Lung (tissue), 12 donors: ENCODE results near the gene ZNF580. TPM values are rescaled to one million over a fixed set of nuclear protein-coding genes. Genes with fewer than 3 reads are reported as not detected.

Experiments used
- ATAC-seq: fragments of 200-7000 bp; cut with Tn5 transposase; one replicate; pipeline ENCODE4 v1.9.1; 2020; ENCODE audit warnings: moderate number of reproducible peaks; ENCODE audit not compliant: insufficient read depth, low FRiP score
- DNase-seq, 3 donors: peaks; one replicate each; pipeline ENCODE4 v3.0.0-alpha.2; 2013 to 2017
- H3K27ac ChIP-seq, 2 donors: one replicate each; pipeline ENCODE4 v1.5.1; 2013; ENCODE audit warnings: mild to moderate bottlenecking in 2 of 2, moderate library complexity in 2 of 2, control low read depth in 1 of 2, inconsistent platforms in 1 of 2, low read depth in 1 of 2, low read length in 1 of 2
- H3K27me3 ChIP-seq, 3 donors: one replicate each; pipeline ENCODE4 v1.5.1; 2013; ENCODE audit warnings: low read length in 2 of 3; ENCODE audit not compliant: control insufficient read depth in 3 of 3, insufficient read depth in 3 of 3
- H3K36me3 ChIP-seq, 4 donors: one replicate each; pipeline ENCODE4 v1.5.1; 2013; ENCODE audit warnings: low read length in 4 of 4, mild to moderate bottlenecking in 1 of 4, moderate library complexity in 1 of 4; ENCODE audit not compliant: control insufficient read depth in 4 of 4, insufficient read depth in 4 of 4
- H3K4me1 ChIP-seq, 5 donors: one replicate each; pipeline ENCODE4 v1.5.1; 2013; ENCODE audit warnings: low read length in 5 of 5, mild to moderate bottlenecking in 2 of 5, moderate library complexity in 1 of 5; ENCODE audit not compliant: control insufficient read depth in 5 of 5, insufficient read depth in 5 of 5
- H3K4me3 ChIP-seq: one replicate; pipeline ENCODE4 v1.5.1; 2013; ENCODE audit warnings: mild to moderate bottlenecking, control low read depth, moderate library complexity
- H3K9ac ChIP-seq, 2 donors: one replicate each; pipeline ENCODE4 v1.5.1; 2013; ENCODE audit warnings: low read length in 2 of 2, control low read depth in 1 of 2; ENCODE audit not compliant: insufficient read depth in 1 of 2
- H3K9me3 ChIP-seq, 4 donors: one replicate each; pipeline ENCODE4 v1.5.1; 2013; ENCODE audit warnings: low read length in 3 of 4, mild to moderate bottlenecking in 1 of 4, moderate library complexity in 1 of 4; ENCODE audit not compliant: control insufficient read depth in 4 of 4, insufficient read depth in 3 of 4
- CTCF ChIP-seq: IDR thresholded peaks from 2 replicates; pipeline ENCODE4 v1.5.1; 2012; ENCODE audit warnings: mild to moderate bottlenecking; ENCODE audit errors: control extremely low read depth, extremely low read depth
- WGBS, 2 donors: extraction: QIAGEN DNeasy Blood & Tissue Kit; methylation state at CpG; one replicate each; pipeline ENCODE4 v1.1.7; 2013; 5-methylcytosine and 5-hydroxymethylcytosine counted together
- polyA plus RNA-seq, 2 donors: library from polyadenylated mRNA; stranded (reverse); fragments of 200-250 nt; gene quantifications; one replicate each; pipeline ENCODE4 v1.2.1, GENCODE V29; 2013
- total RNA-seq, 2 donors: library from RNA; depleted of rRNA in 1 of 2; stranded (reverse); fragments of >200 nt in 1 of 2; gene quantifications; one replicate each; pipeline ENCODE4 v1.2.1, GENCODE V29; 2014 to 2021
- donor health status: control.
- donor health status: control.
- donor health status: Bipolar disorder and iron deficiency.
- donor health status: healthy.
- donor health status: DM: yes; HTN: yes; CAD: no.

Gene ZNF580
- total and polyA plus RNA-seq, 4 donors, result 11.1 to 41.3 (median 30.8) TPM

DNA sequence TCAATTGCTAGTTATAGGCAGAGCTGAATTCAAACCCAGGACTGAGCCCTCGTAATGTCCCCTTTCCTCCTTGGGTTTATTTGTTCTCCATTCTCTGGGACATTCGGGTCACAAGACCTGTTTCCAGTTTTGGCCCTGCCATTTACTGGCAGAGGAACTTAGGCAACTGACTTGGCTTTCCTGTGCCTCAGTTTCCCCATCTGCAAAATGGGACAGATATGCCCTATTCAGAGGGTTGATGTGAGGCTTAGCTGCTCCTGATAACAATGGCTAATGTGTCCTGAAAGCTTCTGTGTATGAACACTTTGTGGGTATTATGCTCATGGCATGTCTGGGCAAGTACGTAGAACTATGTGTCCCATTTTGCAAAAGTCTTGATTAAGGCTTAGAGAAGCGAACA lies 39.7 kb upstream of the ZNF580 start:
- H3K27ac ChIP-seq, result peak overlapping the region; percentile 88 to 90
- 55 to 62% methylated on average over 4 of the region's 4 CpGs for WGBS, 2 donors
- no peaks in the 10 kb centered on the region for H3K27me3 ChIP-seq
- ATAC-seq, result no peak
- no peaks in the 10 kb centered on the region for H3K9me3 ChIP-seq
- peaks cover 0 to 15% (median 6%) of the 10 kb centered on the region in 4 donors for H3K36me3 ChIP-seq
- peaks cover 0 to 17% (median 0%) of the 10 kb centered on the region in 5 donors for H3K4me1 ChIP-seq
- no peak for DNase-seq
- H3K4me3 ChIP-seq, result peak overlapping the region; percentile 52
- no peak for TF ChIP-seq CTCF
- H3K9ac ChIP-seq, result no peak overlapping the region

- Histone ChIP-seq H3K27ac (no peak overlapping the region), H3K4me1 (peaks cover 0 to 25% (median 0%) of the 10 kb centered on the region in 5 donors)
- TF ChIP-seq CTCF, result no peak
These were observed 38.4 kb upstream of the ZNF580 start for GRCh38 chr19:55602104-55603001.

GRCh38 chr19:55603115-55603514 lies 37.7 kb upstream of the ZNF580 start:
- H3K9ac ChIP-seq, result no peak overlapping the region
- no peaks in the 10 kb centered on the region for H3K27me3 ChIP-seq
- no peak overlapping the region for H3K4me3 ChIP-seq
- peaks cover 0 to 25% (median 0%) of the 10 kb centered on the region in 5 donors for H3K4me1 ChIP-seq
- WGBS, 2 donors, result 92% methylated on average over 21 of the region's 21 CpGs
- ATAC-seq (no peak), DNase-seq (no peak)
- no peaks in the 10 kb centered on the region for H3K9me3 ChIP-seq
- H3K36me3 ChIP-seq, result peaks cover 0 to 8% (median 4%) of the 10 kb centered on the region in 4 donors
- TF ChIP-seq CTCF, result no peak
- no peak overlapping the region for H3K27ac ChIP-seq

More at GRCh38 chr19:55602104-55603001, 38.4 kb upstream of the ZNF580 start:
- Histone ChIP-seq H3K27me3 (no peaks in the 10 kb centered on the region), H3K36me3 (peaks cover 0 to 12% (median 4%) of the 10 kb centered on the region in 4 donors), H3K9ac (no peak overlapping the region), H3K4me3 (no peak overlapping the region), H3K9me3 (no peaks in the 10 kb centered on the region)
- ATAC-seq (no peak), DNase-seq (no peak)
- WGBS, 2 donors, result 95 to 97% methylated on average over 52 to 60 of the region's 60 CpGs
